PC-3 (cell line): Measurements from ENCODE around the gene TIMP1.

Experiments
- EZH2phosphoT487 ChIP-seq: fragments of 300-600 bp; sonication (generic); IDR thresholded peaks from 2 replicates; pipeline ENCODE4 v1.6.1; 2018; ENCODE audit warnings: mild to moderate bottlenecking, antibody characterized with exemption, low read length, borderline replicate concordance
- TF ChIP-seq, protein P1 (sequence below): fragments of 300-600 bp; sonication (generic); conservative IDR thresholded peaks from 2 replicates; pipeline ENCODE4 v1.5.1; 2017; ENCODE audit warnings: antibody characterized with exemption, low read depth, mild to moderate bottlenecking, low read length

DNA sequence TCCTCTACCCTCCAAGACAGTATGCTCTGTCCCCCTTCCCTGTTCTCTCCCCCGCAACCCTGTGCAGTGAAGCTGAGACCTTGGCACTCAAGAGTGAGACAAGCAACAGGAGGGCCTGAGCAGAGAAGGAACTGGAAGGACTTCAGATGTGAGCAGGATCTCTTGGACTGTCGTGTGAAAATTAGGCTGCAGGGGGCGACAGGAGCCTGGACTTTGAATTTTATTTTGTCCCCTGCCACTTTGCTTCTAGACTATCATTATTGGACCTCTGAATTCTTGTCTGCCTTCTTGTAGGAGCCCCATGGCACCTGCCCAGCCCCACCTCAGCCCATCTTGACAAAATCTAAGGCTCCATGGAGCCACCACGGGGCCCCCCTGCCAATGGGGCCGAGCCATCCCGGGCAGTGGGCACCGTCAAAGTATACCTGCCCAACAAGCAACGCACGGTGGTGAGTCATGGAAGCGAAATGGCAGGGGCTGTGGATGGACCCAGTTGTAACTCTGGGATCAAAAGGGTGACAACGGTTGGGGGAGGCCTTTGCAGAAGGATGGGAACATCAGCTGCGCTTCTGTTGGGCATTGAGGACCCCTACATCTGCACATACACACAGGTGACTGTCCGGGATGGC lies 19.5 kb upstream of the TIMP1 start:
- TF ChIP-seq, protein P1, sequence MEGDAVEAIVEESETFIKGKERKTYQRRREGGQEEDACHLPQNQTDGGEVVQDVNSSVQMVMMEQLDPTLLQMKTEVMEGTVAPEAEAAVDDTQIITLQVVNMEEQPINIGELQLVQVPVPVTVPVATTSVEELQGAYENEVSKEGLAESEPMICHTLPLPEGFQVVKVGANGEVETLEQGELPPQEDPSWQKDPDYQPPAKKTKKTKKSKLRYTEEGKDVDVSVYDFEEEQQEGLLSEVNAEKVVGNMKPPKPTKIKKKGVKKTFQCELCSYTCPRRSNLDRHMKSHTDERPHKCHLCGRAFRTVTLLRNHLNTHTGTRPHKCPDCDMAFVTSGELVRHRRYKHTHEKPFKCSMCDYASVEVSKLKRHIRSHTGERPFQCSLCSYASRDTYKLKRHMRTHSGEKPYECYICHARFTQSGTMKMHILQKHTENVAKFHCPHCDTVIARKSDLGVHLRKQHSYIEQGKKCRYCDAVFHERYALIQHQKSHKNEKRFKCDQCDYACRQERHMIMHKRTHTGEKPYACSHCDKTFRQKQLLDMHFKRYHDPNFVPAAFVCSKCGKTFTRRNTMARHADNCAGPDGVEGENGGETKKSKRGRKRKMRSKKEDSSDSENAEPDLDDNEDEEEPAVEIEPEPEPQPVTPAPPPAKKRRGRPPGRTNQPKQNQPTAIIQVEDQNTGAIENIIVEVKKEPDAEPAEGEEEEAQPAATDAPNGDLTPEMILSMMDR = peak; percentile 44; the same call in 1 of the 2 replicates
- TF ChIP-seq EZH2phosphoT487 = no peak
